ENCODE data around the gene SH2B2.

The SH2B2 gene

DNA sequence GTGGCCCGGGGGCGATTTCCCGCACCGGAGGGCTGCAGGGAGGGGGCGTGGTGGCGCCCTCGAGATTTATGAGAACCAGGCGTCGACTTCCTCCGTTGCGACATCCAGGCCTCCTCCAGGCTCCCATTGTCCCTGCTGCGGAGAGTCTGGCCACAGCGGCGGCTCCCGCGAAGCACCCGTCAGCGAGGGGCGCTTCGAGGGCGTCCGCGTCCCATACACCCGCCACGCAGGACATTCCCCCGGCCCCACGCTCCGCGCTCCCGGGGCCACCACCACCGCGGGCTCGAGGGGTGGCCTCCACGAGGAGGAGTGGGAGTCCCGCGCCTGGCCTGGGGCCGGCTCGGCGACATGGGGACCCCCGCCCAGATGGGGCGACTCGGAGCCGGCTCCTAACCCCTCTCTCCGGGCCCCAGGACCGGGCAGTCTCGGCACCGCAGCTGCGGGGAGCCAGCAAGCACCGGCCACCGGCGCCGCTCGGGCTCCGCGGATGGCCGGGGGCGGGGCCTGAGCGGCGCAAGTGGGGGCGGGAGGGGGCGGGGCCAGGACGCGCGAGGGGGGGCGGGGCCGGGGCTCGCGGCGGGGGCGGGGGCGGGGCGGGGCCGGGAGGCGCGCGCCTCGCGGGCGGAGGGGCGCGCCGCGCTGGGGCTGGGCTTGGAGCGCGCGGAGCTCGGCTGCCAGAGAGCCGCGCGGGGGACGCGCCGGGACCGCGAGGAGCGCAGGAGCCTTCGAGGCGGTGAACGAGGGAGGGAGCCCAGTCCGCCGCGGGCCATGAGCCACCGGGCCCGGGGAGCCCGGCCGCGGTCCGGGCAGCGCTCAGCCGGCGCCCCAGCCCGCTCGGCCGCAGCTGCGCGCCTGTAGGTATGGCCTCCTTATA is at the start of gene SH2B2:
Gene SH2B2 (plus strand): TSS at position 632 of the 874 bp plus-strand sequence. CDS start 13,683 bp downstream, outside the sequence.
- no peak for DNase-seq (ENCODE audit: low read depth, low spot score)

DNA sequence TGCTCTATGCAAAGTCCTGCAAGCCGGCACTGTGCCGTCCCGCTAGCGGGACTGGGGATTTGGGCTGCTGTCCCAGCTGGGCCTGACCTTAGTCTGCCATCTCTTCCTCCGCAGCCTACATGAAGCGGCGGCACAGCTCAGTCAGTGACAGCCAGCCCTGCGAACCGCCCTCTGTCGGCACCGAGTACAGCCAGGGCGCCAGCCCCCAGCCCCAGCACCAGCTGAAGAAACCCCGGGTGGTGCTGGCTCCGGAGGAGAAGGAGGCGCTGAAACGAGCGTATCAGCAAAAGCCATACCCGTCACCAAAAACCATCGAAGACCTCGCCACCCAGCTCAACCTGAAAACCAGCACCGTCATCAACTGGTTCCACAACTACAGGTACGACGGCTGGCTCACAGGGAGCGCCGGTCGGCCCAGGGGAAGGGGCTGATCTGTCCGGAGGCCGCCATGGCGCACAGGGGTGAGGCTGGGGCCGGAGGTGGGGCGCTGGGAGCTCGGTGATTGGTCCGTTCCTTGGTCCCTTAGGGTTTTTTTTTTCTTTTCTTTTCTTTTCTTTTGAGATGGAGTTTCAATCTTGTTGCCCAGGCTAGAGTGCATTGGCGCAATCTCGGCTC is 47.4 kb upstream of the SH2B2 start:
- no peak for DNase-seq (ENCODE audit: low read depth, low spot score)

DNA sequence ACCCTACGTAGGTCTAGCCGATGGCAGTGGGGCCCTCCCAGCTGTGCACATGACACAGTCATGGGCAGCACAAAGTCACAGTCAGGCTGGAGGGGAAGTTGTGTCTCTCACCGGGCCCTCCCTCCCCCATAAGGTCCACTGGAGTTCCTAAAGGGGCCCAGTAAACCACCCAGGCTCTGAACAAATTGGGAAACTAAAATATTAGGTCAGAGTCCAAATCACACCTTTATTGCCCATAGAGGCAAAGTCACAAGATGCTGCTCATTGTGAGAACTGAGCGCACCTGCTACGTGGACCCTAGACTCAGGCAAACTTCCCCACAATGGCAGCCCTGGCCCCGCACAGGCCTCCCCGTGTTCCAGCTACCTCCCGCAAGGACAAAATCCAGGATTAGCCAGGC is 45.2 kb upstream of the SH2B2 start:
- no peak for DNase-seq (ENCODE audit: low read depth, low spot score)

DNA sequence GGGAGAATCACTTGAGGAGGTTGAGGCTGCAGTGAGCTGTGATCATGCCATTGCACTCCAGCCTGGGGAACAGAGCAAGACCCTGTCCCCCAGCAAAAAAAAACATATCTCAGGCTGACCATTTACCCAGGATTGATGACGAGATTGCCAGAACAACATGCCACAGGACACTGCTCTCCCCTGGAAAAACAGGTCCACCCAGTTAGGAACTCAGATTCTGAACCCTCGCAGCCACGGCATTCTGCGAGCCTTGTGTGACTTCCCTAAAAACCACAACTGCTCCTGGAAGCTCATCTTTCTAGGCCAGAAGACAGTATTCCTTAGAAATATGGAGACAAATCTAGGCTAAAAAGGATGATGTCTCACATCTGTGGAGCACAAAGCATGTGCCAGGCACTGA is 42.1 kb upstream of the SH2B2 start:
- no peak for DNase-seq (ENCODE audit: low read depth, low spot score)

DNA sequence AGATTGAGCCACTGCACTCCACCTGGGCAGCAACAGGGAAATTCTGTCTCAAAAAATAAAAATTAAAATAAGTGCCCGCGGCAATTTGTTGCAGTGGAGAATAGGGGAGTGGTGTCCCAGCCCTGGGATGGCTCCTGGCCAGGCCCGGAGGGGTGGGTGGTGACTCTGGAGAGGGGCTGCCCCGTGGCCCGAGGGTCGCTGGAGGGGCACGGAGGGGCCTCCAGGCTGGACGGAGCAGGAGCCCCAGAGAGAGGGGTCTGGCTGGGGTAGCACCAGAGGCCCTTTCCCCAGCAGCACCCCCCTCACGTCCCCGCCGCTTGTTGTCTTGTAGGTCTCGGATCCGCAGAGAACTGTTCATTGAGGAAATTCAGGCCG is 38.6 kb upstream of the SH2B2 start:
- no peak for DNase-seq (ENCODE audit: low read depth, low spot score)

DNA sequence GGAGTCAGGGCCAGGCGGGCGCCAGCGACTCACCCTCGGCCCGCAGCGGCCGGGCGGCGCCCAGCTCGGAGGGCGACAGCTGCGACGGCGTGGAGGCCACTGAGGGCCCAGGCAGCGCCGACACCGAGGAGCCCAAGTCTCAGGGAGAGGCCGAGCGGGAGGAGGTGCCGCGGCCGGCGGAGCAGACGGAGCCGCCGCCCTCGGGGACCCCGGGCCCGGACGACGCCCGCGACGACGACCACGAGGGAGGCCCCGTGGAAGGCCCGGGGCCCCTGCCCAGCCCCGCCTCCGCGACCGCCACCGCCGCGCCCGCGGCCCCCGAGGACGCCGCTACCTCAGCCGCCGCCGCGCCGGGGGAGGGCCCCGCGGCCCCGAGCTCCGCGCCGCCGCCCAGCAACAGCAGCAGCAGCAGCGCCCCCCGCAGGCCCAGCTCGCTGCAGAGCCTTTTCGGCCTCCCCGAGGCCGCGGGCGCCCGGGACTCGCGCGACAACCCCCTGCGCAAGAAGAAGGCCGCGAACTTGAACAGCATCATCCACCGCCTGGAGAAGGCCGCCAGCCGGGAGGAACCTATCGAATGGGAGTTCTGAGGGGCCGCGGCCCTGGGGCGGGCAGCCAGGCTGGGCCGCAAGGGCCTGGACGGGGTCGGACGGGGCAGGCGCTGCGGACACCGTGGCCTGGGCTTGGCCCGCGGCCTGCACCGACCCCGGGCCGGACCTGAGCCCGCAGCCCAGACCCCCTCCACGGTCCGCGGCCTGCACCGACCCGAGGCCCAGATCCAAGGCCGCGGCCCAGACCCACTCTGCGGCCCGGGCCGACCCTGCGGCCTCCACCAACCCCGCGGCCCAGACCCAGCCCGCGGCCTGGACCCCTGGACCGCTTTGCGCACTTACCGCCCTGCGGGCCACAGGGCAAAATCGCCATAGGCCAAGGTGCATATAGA is 37.9 kb upstream of the SH2B2 start:
- no peak for DNase-seq (ENCODE audit: low read depth, low spot score)

DNA sequence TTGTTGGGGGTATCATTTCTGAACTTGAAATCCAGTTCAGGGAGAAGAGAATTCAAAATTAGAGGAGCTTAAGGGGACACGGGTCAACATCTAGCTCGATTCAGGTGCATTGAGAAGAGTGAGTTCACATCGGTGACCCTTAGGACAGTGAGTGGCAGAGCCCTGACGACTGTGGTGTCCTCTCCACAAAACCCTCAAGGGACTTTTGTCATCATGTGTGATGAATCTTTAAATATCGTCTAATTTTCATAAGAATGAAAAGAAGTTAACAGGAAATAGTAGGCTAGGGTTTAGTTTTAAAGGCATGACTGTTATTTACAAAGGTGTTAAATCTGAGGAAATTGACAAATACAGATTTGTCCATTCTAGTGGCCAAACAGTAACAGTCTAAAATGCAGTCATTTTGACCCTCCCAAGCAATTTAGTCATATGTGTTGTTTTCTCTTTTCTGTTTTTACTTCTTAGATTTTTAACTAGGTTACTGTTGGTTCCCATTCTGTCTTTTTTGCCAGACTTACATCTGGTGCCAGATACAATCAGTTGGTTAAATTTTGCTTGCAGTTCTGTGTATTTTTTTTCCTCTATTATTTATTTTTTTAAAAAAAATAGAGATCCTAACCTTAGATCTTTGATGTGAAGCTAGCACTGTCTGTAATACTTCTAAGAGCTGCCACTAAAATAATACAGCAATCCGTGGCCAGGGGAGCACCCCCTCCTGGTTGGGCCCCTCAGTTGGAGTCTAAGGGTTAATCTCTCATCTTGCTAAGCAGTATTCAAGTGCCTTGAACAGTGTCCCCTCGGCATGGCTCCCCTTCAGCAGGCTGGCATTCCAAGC is 34.9 kb upstream of the SH2B2 start:
- no peak for DNase-seq (ENCODE audit: low read depth, low spot score)

DNA sequence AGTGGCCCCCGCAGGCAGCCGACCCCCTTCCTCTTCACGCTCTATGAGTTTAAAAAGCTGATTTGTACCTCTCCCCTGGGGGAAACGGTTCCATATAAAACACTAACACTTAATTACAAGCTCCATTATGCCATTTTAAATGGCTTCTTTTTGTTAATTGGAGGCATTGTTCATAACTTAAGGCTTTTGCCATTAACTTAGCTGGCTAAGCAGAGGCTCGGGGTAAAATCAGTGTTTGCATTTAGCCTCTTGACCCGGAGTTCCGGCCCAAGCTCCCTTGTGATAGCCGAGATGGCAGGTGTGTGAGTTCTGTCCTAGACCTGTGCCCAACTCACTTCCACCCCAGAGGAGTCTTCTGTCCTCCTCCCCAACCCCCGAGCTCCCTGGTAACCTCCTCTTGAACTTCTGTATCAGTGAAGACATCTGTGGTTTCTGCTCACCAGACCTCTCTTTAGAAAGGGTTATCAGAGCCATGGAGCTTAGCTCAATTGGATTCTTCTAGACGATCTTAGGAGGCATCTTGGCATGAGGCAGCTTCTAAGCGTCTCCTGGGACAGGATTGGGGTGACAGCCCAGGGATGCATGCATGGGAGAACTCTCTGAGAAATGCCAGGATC is 34.2 kb upstream of the SH2B2 start:
- DNase-seq (ENCODE audit: low read depth, low spot score), result no peak

DNA sequence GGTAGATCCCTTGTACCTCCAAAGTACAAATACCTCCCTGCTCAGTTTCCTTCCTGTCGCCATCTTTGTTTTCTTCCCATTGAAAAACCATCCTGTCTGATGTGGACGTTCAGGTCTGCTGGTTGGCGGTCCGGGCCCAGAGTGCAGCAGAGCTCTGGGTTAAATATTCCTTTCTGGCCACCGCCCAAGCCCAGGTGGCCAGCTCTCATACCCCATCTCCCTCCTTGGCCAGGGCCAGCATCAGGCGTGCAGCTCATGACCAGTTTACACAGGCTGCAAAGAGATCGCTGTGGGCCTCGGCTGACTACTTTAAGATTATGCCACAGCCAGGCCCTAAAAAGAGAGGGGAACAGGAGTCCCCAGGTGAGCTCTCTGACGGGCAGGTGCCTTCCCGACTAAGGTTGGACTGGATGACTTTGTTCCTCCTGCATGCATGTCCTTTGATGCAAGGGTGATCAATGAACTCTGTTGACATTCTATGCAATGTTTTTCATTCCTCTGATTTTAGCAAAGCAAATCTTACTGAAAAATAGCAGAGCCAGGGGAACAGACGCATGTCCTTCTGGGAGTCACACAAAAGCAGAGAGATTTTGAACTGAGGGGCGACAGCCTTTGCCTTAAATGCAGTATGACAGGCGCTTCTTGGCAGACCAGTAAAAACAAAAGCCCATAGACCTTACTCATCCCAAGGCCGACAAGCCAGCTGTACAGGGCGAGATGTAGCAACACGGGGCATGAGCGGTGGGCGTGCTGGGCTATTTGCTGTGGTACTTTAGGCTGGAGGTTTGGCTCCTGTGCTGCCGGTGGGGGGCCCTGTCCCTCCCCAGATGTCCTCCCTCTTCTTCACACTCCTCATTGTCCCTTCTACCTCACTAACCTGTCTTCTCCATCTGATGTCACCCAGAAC is 33.3 kb upstream of the SH2B2 start:
- no peak for DNase-seq (ENCODE audit: low read depth, low spot score)

DNA sequence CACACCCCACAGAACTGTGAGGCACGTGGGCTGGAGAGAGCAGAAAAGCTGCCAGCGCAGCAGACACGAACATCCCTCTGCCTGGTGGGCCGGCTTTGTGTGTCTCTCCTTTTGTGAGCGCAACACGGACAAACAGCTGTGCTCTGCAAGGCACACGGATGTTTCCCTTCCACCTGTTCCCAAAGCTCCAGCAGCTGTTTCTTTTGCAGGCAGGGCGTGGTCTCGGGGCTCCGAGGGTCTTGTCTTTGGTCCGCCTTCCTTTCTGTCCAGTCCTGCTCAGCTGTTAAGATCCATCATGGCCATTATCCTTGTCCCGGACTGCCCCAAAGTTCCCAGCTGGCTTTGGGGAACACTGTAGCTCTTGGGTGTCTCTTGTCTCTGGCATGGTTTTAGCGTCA is 32.7 kb upstream of the SH2B2 start:
- no peak for DNase-seq (ENCODE audit: low read depth, low spot score)

DNA sequence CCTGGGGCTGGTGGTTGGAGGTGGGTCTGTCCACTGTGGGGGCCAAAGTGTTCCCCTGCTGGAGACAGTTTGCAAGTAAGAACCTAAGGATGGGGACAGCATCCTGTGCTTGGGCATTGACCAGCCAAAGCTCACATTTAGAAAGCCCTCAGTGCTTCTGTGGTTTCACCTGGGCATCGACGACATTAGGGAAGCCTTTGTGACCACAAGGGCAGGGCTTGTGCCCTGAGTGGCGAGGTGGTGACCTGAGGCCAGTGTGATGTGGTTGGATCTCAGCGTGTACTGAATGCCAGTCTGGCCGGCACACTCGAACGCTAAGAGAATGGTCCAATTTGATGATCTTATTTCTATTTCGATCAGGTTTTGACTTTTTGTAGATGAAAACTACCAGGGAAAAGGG is 32.1 kb upstream of the SH2B2 start:
- DNase-seq (ENCODE audit: low read depth, low spot score), result no peak

DNA sequence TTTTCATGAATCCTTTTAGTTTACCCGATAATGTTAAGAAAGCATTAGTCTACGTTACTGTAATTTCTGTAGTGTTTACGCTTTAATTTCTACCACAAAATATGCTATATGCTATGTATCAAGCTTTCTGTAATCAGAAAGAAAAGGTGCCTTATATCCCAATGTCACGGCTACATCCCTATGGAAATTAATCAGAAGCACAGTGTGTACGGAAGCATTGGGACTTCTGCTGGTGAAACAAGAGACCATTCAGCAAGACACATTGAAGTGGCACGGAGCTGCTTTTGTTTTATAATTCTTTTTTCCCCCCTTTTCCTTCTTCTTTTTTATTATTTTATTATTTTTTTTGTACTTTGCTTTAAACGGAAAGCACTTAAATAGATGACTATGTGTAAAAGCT is 31.2 kb upstream of the SH2B2 start:
- no peak for DNase-seq (ENCODE audit: low read depth, low spot score)

DNA sequence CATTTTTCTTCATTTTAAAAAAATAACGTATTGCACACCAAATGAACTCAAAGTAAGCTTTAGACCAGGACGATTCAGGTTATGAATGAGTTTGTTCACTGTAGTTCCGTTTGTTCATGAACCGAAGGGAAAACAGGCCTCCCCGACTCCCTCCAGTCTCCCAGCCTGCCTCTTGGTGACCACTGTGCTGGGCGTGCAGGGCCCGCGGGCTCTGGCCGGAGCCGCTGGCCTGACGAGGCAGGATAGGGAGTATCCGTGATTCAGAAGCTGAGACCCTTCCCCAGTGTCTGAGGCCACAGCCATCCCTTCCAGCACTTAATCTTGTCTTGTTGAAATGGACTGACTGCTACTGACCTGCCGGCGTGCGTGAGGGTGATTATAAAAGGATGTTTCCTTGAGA is 30.8 kb upstream of the SH2B2 start:
- DNase-seq (ENCODE audit: low read depth, low spot score), result no peak

DNA sequence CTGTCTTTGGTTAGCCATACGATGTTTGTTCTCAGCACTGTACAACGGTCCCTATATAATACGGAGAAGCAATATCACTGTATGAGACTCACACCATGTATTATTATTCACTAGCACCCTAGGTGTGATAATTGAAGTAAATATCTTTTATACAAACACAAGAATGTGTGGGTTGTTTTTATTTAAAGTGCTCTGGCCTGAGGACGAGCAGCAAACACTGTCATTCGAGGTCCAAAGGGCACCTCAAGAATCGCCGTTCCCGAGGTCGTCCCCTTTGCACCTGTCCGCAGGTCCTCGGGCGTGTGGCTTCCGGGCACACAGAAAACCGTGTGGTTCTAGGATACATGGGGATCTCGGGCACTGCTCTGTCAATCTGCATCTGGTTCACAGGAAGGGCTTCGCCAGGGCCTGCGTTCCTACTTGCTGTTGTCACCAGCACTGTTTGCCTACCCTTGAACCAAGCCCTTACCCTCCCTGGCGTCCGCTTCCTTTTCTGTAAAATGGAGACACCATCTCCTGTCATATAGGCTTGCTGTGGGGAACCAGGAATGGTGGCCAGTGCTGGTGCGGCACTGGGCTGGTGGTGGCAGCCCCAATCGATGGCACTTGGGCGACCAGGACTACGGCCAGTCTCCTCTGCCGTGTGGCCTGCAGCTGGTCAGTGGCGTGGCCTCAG is 28.5 kb upstream of the SH2B2 start:
- DNase-seq (ENCODE audit: low read depth, low spot score), result no peak

DNA sequence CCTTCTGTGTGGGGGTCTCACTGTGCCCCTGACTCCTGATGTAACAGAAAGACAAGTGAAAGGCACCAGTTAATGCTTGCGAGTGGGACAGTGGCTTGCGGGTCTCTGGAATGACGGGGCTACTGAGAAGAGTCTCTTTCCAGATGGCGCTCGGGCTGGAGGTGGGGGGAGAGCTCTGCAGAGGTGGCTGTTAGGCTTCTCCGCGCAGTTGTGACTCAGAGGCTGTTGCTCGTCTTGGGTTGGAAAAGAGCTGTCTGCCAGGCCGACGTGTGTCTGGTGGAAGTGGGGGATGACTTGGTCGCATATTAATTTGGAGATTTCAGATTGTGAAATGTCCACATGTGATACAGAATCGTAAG is 27.9 kb upstream of the SH2B2 start:
- DNase-seq (ENCODE audit: low read depth, low spot score), result no peak

DNA sequence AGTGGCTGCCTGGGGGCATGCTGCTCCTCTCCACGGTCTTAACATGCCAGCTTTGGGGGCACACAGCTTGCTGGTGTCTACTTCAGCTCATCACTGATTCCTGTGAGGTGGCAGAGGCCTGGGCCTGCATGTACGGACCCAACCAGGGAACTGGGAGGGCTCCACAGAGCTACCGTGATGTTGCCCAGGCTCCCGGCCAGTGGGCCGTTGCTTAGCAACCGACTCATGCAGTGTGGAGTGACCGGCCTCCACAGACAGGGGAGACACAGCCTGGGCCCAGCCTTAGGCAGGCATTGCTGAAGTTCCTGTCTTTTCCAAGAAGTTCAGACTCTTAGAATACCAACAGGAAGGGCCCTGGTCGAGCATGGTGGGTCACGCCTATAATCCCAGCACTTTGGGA is 25.8 kb upstream of the SH2B2 start:
- no peak for DNase-seq (ENCODE audit: low read depth, low spot score)

DNA sequence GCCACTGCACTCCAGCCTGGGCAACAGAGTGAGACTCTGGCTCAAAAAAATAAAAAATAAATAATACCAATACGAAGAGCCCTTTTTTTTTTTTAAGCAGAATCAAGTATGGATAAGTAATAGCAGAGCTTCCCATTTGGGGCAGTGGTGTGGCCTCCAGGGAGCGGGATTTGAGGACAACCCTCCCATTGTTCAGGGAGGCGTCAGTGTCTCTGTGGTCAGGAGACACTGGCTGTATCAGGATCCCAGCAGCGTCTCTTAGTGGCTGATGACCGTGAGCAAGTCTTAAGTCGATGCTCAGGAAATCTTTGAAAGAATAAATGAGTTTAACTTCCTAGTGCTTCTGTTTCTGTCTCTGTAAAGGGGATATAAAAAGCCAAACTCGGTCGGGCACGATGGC is 25.2 kb upstream of the SH2B2 start:
- no peak for DNase-seq (ENCODE audit: low read depth, low spot score)

DNA sequence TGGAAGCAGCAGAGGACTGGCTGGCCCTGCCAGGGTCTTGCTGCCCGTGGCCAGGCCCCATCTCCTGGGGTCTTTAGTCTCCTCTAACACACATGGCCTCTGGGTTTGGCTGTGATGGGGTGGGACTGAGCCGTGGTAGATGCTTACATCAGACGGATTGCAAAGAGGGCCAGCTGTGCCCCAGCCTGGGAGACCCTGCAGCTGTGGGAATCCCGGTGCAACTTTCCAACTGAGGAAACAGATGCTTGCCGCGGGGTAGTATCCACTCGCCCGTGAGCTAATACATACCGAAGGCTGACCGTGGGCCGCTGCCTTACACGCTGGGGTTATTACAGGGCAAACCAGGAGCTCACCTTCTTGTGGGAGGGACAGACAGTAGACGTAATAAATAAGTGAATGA is 24.1 kb upstream of the SH2B2 start:
- no peak for DNase-seq (ENCODE audit: low read depth, low spot score)

DNA sequence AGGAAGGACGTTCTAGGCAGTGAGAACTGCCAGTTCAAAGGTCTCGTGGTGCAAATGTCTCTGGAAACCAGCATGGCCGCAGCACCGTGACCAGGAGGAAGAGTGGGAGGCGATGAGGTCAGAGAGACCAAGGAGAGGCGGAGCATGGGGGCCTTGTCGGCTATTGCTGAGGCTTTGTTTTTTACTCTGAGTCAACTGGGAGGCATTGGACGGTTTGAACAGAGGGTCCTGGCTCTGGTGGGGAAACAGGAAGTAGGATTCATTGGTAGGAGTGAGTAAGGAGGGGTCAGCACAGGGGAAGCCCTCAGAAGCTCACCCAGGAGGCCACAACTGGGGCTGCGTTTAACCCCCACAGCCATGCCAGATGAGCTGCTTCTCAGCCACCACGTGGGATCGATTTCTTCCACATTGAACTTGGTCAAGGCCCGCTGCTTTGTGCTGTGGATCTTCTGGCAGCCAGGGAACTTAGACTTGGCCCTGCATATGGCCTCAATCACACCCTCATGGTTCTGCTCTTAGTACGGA is 22.2 kb upstream of the SH2B2 start:
- DNase-seq (ENCODE audit: low read depth, low spot score), result no peak
